ENCODE results near the gene CPE.

The CPE gene

GRCh38 chr4:165360985-165361670 is 17.7 kb upstream of the CPE start:
- Histone ChIP-seq H3K9me3 (ENCODE audit: insufficient read depth, low read length) (no peaks in the 10 kb centered on the region), H3K4me1 (ENCODE audit: low read length) (no peaks in the 10 kb centered on the region), H3K79me2 (ENCODE audit: low read length) (no peaks in the 10 kb centered on the region), H3K4me3 (ENCODE audit: low read length) (no peak overlapping the region), H3K27me3 (ENCODE audit: low read depth, low read length) (peaks cover 6% of the 10 kb centered on the region; the same call in 1 of the 2 replicates), H3K27ac (ENCODE audit: low read length) (no peak overlapping the region), H4K20me1 (ENCODE audit: insufficient read depth, low read length) (no peaks in the 10 kb centered on the region), H2AFZ (ENCODE audit: low read depth, low read length) (no peak overlapping the region), H3K9ac (ENCODE audit: low read length) (no peak overlapping the region), H3K4me2 (ENCODE audit: low read length) (no peak overlapping the region), H3K36me3 (replicated peaks; ENCODE audit: low read depth, low read length) (no peaks in the 10 kb centered on the region)
- TF ChIP-seq CTCF (IDR thresholded peaks at IDR 0.05; ENCODE audit: low read depth, low read length) (no peak), EZH2phosphoT487 (IDR thresholded peaks at IDR 0.05; ENCODE audit: low read depth) (no peak)

- Histone ChIP-seq H2AFZ (ENCODE audit: low read depth, low read length) (no peak overlapping the region), H3K4me2 (ENCODE audit: low read length) (no peak overlapping the region), H3K9me3 (ENCODE audit: insufficient read depth, low read length) (no peaks in the 10 kb centered on the region), H3K79me2 (ENCODE audit: low read length) (no peaks in the 10 kb centered on the region), H3K36me3 (replicated peaks; ENCODE audit: low read depth, low read length) (no peaks in the 10 kb centered on the region), H3K4me3 (ENCODE audit: low read length) (no peak overlapping the region), H3K4me1 (ENCODE audit: low read length) (no peaks in the 10 kb centered on the region), H3K27me3 (ENCODE audit: low read depth, low read length) (peaks cover 6% of the 10 kb centered on the region; the same call in 1 of the 2 replicates), H3K27ac (ENCODE audit: low read length) (no peak overlapping the region), H4K20me1 (ENCODE audit: insufficient read depth, low read length) (no peaks in the 10 kb centered on the region), H3K9ac (ENCODE audit: low read length) (no peak overlapping the region)
- TF ChIP-seq EZH2phosphoT487 (IDR thresholded peaks at IDR 0.05; ENCODE audit: low read depth) = no peak
- TF ChIP-seq CTCF (IDR thresholded peaks at IDR 0.05; ENCODE audit: low read depth, low read length) = no peak
Measured at GRCh38 chr4:165361810-165362209, 17.0 kb upstream of the CPE start.

GRCh38 chr4:165364452-165365080 is 14.2 kb upstream of the CPE start:
- H4K20me1 ChIP-seq (ENCODE audit: insufficient read depth, low read length) = no peaks in the 10 kb centered on the region
- H3K9ac ChIP-seq (ENCODE audit: low read length) = no peak overlapping the region
- no peaks in the 10 kb centered on the region for H3K79me2 ChIP-seq (ENCODE audit: low read length)
- H3K27me3 ChIP-seq (ENCODE audit: low read depth, low read length) = peaks cover 6% of the 10 kb centered on the region; the same call in 1 of the 2 replicates
- no peaks in the 10 kb centered on the region for H3K36me3 ChIP-seq (replicated peaks; ENCODE audit: low read depth, low read length)
- no peak overlapping the region for H3K4me2 ChIP-seq (ENCODE audit: low read length)
- H3K9me3 ChIP-seq (ENCODE audit: insufficient read depth, low read length) = no peaks in the 10 kb centered on the region
- H3K4me3 ChIP-seq (ENCODE audit: low read length) = no peak overlapping the region
- no peak overlapping the region for H3K27ac ChIP-seq (ENCODE audit: low read length)
- H2AFZ ChIP-seq (ENCODE audit: low read depth, low read length) = no peak overlapping the region
- H3K4me1 ChIP-seq (ENCODE audit: low read length) = no peaks in the 10 kb centered on the region
- TF ChIP-seq EZH2phosphoT487 (IDR thresholded peaks at IDR 0.05; ENCODE audit: low read depth) (no peak), CTCF (IDR thresholded peaks at IDR 0.05; ENCODE audit: low read depth, low read length) (no peak)

- Histone ChIP-seq H3K27me3 (ENCODE audit: low read depth, low read length) (no peaks in the 10 kb centered on the region), H3K27ac (ENCODE audit: low read length) (no peak overlapping the region), H3K4me1 (ENCODE audit: low read length) (no peaks in the 10 kb centered on the region), H3K4me3 (ENCODE audit: low read length) (no peak overlapping the region), H3K79me2 (ENCODE audit: low read length) (no peaks in the 10 kb centered on the region), H3K9me3 (ENCODE audit: insufficient read depth, low read length) (no peaks in the 10 kb centered on the region), H2AFZ (ENCODE audit: low read depth, low read length) (no peak overlapping the region), H3K36me3 (replicated peaks; ENCODE audit: low read depth, low read length) (no peaks in the 10 kb centered on the region), H3K9ac (ENCODE audit: low read length) (no peak overlapping the region), H3K4me2 (ENCODE audit: low read length) (no peak overlapping the region), H4K20me1 (ENCODE audit: insufficient read depth, low read length) (no peaks in the 10 kb centered on the region)
- TF ChIP-seq CTCF (IDR thresholded peaks at IDR 0.05; ENCODE audit: low read depth, low read length) (no peak), EZH2phosphoT487 (IDR thresholded peaks at IDR 0.05; ENCODE audit: low read depth) (no peak)
Measured at GRCh38 chr4:165367040-165367439, 11.8 kb upstream of the CPE start.
